Colonic mucosa (tissue), 4 donors: Measurements from ENCODE around the gene APOBEC3H. TPM values are rescaled to one million over a fixed set of nuclear protein-coding genes. Genes with fewer than 3 reads are reported as not detected.

Experiments
- DNase-seq: peaks from one replicate; pipeline ENCODE4 v3.0.0-alpha.2; 2020
- H3K27ac ChIP-seq: fragments of 200-600 bp; one replicate; pipeline ENCODE4 v1.8.0; 2021
- H3K27me3 ChIP-seq: fragments of 200-600 bp; one replicate; pipeline ENCODE4 v1.8.0; 2021
- H3K36me3 ChIP-seq: fragments of 200-600 bp; one replicate; pipeline ENCODE4 v1.8.0; 2021
- H3K4me1 ChIP-seq: fragments of 200-600 bp; one replicate; pipeline ENCODE4 v1.8.0; 2021; ENCODE audit warnings: mild to moderate bottlenecking
- H3K4me3 ChIP-seq: fragments of 200-600 bp; one replicate; pipeline ENCODE4 v1.8.0; 2021
- H3K9ac ChIP-seq, 2 donors: one replicate each; pipeline ENCODE4 v1.7.0; 2013; ENCODE audit warnings: control low read depth in 2 of 2, low read depth in 2 of 2, low read length in 2 of 2
- H3K9me3 ChIP-seq: fragments of 200-600 bp; one replicate; pipeline ENCODE4 v1.8.0; 2021
- intact Hi-C: fragments of 100-400 bp; cut with DNase I; formaldehyde crosslinking; loops from one replicate; pipeline ENCODE4 v1.14.1; 2022
- total RNA-seq, 2 donors: library from RNA; stranded (reverse); fragmentation: NEBNext Ultra II Directional in 1 of 2; extraction: Animal tissue kit (Norgen Biotek cat#: 25700) in 1 of 2; gene quantifications; one replicate each; pipeline ENCODE4 v1.2.1, GENCODE V29; 2021
- TF ChIP-seq, protein P1 (sequence below): fragments of 200-600 bp; IDR thresholded peaks from one replicate; pipeline ENCODE4 v1.8.0; 2022; ENCODE audit warnings: antibody characterized with exemption, mild to moderate bottlenecking
- donor health status: healthy.
- donor health status: DM: no; HTN: no; CAD: no.
- donor health status: DM: no; HTN: no; CAD: no.

The APOBEC3H gene
- total RNA-seq, 2 donors from 2014 or later, result 0.45 TPM; not detected in 1

DNA sequence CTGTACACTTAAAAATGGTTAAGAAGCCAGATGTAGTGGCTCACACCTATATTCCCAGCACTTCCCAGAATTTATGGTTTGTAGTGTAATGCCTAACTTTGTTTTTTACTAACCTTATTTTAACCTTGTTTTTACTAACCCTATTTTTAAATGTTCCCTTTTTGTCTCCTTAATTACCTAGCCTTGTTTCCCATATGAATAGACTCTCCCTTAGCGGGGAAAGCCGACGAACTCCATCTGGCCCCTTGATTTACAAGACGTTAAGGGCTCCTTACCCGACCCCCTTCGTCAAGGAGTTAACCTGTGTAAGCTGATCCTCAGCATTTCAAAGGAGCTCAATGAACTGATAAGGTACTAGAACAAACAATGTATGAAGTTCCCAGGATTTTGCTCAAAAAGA, 17.1 kb downstream of the APOBEC3H start:
- Histone ChIP-seq H3K27me3 (no peaks in the 10 kb centered on the region), H3K36me3 (no peaks in the 10 kb centered on the region), H3K4me3 (no peak overlapping the region), H3K9ac (no peak overlapping the region), H3K9me3 (no peaks in the 10 kb centered on the region), H3K4me1 (no peaks in the 10 kb centered on the region), H3K27ac (no peak overlapping the region)
- intact Hi-C loops, result loop anchor here (10.0 kb wide), 1 partner anchor 349 kb away; no protein-coding TSS in a partner anchor
- no peak for DNase-seq
- TF ChIP-seq, protein P1, sequence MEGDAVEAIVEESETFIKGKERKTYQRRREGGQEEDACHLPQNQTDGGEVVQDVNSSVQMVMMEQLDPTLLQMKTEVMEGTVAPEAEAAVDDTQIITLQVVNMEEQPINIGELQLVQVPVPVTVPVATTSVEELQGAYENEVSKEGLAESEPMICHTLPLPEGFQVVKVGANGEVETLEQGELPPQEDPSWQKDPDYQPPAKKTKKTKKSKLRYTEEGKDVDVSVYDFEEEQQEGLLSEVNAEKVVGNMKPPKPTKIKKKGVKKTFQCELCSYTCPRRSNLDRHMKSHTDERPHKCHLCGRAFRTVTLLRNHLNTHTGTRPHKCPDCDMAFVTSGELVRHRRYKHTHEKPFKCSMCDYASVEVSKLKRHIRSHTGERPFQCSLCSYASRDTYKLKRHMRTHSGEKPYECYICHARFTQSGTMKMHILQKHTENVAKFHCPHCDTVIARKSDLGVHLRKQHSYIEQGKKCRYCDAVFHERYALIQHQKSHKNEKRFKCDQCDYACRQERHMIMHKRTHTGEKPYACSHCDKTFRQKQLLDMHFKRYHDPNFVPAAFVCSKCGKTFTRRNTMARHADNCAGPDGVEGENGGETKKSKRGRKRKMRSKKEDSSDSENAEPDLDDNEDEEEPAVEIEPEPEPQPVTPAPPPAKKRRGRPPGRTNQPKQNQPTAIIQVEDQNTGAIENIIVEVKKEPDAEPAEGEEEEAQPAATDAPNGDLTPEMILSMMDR, result no peak

- H3K36me3 ChIP-seq, result no peaks in the 10 kb centered on the region
- H3K4me3 ChIP-seq, result no peak overlapping the region
- H3K27ac ChIP-seq, result no peak overlapping the region
- H3K9ac ChIP-seq, result no peak overlapping the region
- TF ChIP-seq, protein P1, result no peak
- intact Hi-C loops, result loop anchor here (10.0 kb wide), 1 partner anchor 351 kb away; no protein-coding TSS in a partner anchor
- no peaks in the 10 kb centered on the region for H3K27me3 ChIP-seq
- H3K4me1 ChIP-seq, result no peaks in the 10 kb centered on the region
- no peaks in the 10 kb centered on the region for H3K9me3 ChIP-seq
- DNase-seq, result no peak
Observed at GRCh38 chr22:39115570-39115969, 18.5 kb downstream of the APOBEC3H start.

GRCh38 chr22:39115977-39116621, 19.1 kb downstream of the APOBEC3H start:
- intact Hi-C loops, result loop anchor here (10.0 kb wide), 1 partner anchor 351 kb away; no protein-coding TSS in a partner anchor
- no peaks in the 10 kb centered on the region for H3K9me3 ChIP-seq
- H3K4me1 ChIP-seq, result no peaks in the 10 kb centered on the region
- H3K27me3 ChIP-seq, result no peaks in the 10 kb centered on the region
- H3K27ac ChIP-seq, result no peak overlapping the region
- no peak overlapping the region for H3K4me3 ChIP-seq
- H3K36me3 ChIP-seq, result no peaks in the 10 kb centered on the region
- TF ChIP-seq, protein P1, result no peak
- H3K9ac ChIP-seq, result no peak overlapping the region
- DNase-seq, result no peak

DNA sequence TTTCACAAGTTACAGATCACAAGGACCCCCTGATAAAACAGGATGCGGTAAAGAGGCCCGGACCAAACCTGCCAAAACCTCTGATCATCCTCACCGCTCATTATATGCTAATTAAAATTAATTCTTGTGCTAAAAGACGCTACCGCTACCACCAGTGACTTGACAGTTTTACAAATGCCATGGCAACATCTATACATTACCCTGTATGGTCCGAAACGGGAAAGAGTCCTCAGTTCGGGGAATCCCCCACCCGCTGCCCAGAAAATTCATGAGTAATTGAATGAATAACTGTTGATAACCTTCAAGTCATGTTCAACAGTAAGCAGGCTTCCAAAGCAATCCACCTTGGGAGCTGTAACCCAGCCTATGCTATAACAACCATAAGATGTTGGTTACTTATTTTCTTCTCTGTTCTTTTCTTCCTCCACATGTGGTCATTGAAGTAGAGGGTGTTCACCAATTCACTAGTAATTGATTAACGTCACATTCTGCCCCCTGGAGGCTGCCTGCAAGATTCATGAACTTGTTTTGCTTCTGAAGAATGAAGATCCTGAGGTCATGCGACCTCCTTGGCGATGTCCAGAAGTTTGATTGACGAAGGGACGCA, 20.6 kb downstream of the APOBEC3H start:
- no peaks in the 10 kb centered on the region for H3K4me1 ChIP-seq
- no peak overlapping the region for H3K9ac ChIP-seq
- intact Hi-C loops, result loop anchor here (2.0 to 10.0 kb wide), 2 partner anchors 253 to 353 kb away; no protein-coding TSS in a partner anchor
- no peaks in the 10 kb centered on the region for H3K36me3 ChIP-seq
- H3K9me3 ChIP-seq, result no peaks in the 10 kb centered on the region
- DNase-seq, result peak; percentile 70
- no peak overlapping the region for H3K4me3 ChIP-seq
- H3K27ac ChIP-seq, result no peak overlapping the region
- no peaks in the 10 kb centered on the region for H3K27me3 ChIP-seq
- TF ChIP-seq, protein P1, result peak; percentile 43

- no peak for DNase-seq
- Histone ChIP-seq H3K4me1 (no peaks in the 10 kb centered on the region), H3K9me3 (no peaks in the 10 kb centered on the region), H3K36me3 (no peaks in the 10 kb centered on the region), H3K27ac (no peak overlapping the region), H3K4me3 (no peak overlapping the region), H3K9ac (no peak overlapping the region), H3K27me3 (no peaks in the 10 kb centered on the region)
- TF ChIP-seq, protein P1, result no peak
- intact Hi-C loops, result loop anchor here (5.0 kb wide), 1 partner anchor 114 kb away; no protein-coding TSS in a partner anchor
Observed at GRCh38 chr22:39120983-39121382, 23.9 kb downstream of the APOBEC3H start.
